ENCODE data around the gene EDIL3. TPM values are rescaled to one million over a fixed set of nuclear protein-coding genes. Genes with fewer than 3 reads are reported as not detected.

EDIL3 gene
- total and polyA plus RNA-seq, 10 of the 15 experiments (the other 5 are each of a cell fraction or from before 2014, with no cell fraction given) = 0.01 to 0.62 (median 0.20) TPM

- 69% methylated on average over 4 of the region's 4 CpGs for WGBS (ENCODE audit: insufficient coverage, insufficient replicate concordance, low lambda C conversion rate, missing lambda C conversion rate)
Observed at GRCh38 chr5:83919071-83920041, 465.3 kb downstream of the EDIL3 start.

More at GRCh38 chr5:83919071-83920041, 465.3 kb downstream of the EDIL3 start:
- no peaks in the 10 kb centered on the region for H4K20me1 ChIP-seq (ENCODE audit: control insufficient read depth, insufficient read depth)
- no peak overlapping the region for H3K4me2 ChIP-seq (ENCODE audit: control insufficient read depth, insufficient read depth)
- FAIRE-seq (no peak), DNase-seq (ENCODE audit: low read depth, low spot score) (no peak), ATAC-seq (peak; percentile 43; the same call in 2 of the 3 replicates)
- ChIA-PET SMC1A (ENCODE audit: uncharacterized antibody, unreplicated experiment) (interaction anchor here (1.2 kb wide), 1 partner anchor 7 kb away, joined by 3 read pairs; no protein-coding TSS in a partner anchor), POLR2A (no interaction called here), CTCF (interaction anchor here (0.7 to 5.8 kb wide), 3 partner anchors 8 to 336 kb away, joined by 3 to 42 read pairs (median 3); no protein-coding TSS in a partner anchor), RAD21 (ENCODE audit: unreplicated experiment) (no interaction called here)
- H3K27ac ChIP-seq (ENCODE audit: control insufficient read depth, insufficient read depth) = no peak overlapping the region
- H2AFZ ChIP-seq (ENCODE audit: control insufficient read depth, low read depth, low read length) = no peak overlapping the region
- no TSS peak for BruUV-seq (replicated peaks)
- intact Hi-C loops (cut with micrococcal nuclease; ENCODE audit: unreplicated experiment) = no loop called here
- in situ Hi-C loops (cut with MboI) = no loop called here
- H3K9ac ChIP-seq (ENCODE audit: control insufficient read depth, insufficient read depth, low read length) = no peak overlapping the region
- TF ChIP-seq ZNF687 (IDR thresholded peaks at IDR 0.05) (no peak), POLR2AphosphoS5 (IDR thresholded peaks at IDR 0.05; ENCODE audit: low read length) (no peak), STAT3 (IDR thresholded peaks at IDR 0.05; ENCODE audit: low read depth, low read length) (no peak), ASH2L (IDR thresholded peaks at IDR 0.05; ENCODE audit: borderline replicate concordance, low read depth) (no peak), MAX (IDR thresholded peaks at IDR 0.05; ENCODE audit: low read depth, low read length) (no peak), ZBED1 (IDR thresholded peaks at IDR 0.05; ENCODE audit: borderline replicate concordance) (no peak), CHD4 (IDR thresholded peaks at IDR 0.05) (no peak), ZNF217 (IDR thresholded peaks at IDR 0.05) (no peak), SKIL (IDR thresholded peaks at IDR 0.05; ENCODE audit: low read depth, poor library complexity, severe bottlenecking) (no peak), WRNIP1 (IDR thresholded peaks at IDR 0.05; ENCODE audit: borderline replicate concordance, low read depth, low read length) (no peak), YBX1 (IDR thresholded peaks at IDR 0.05) (no peak), ZSCAN29 (IDR thresholded peaks at IDR 0.05) (no peak)
- TF ChIP-seq, protein P1, sequence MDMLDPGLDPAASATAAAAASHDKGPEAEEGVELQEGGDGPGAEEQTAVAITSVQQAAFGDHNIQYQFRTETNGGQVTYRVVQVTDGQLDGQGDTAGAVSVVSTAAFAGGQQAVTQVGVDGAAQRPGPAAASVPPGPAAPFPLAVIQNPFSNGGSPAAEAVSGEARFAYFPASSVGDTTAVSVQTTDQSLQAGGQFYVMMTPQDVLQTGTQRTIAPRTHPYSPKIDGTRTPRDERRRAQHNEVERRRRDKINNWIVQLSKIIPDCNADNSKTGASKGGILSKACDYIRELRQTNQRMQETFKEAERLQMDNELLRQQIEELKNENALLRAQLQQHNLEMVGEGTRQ (IDR thresholded peaks at IDR 0.05; ENCODE audit: borderline replicate concordance, low read depth, low read length) = no peak
- H3K9me3 ChIP-seq (replicated peaks; ENCODE audit: control insufficient read depth, insufficient read depth, low read length) = no peaks in the 10 kb centered on the region
- no peaks in the 10 kb centered on the region; a peak in 1 of 4 replicates for H3K27me3 ChIP-seq (replicated peaks in 1 of 2; ENCODE audit: control insufficient read depth in 2 of 2, insufficient read depth in 2 of 2, low read length in 1 of 2)
- no peak overlapping the region for H3K4me3 ChIP-seq
- no peaks in the 10 kb centered on the region for H3K79me2 ChIP-seq (ENCODE audit: control insufficient read depth, insufficient read depth, low read length)
- H3K36me3 ChIP-seq (ENCODE audit: control insufficient read depth in 2 of 2, insufficient read depth in 2 of 2, low read length in 1 of 2) = no peaks in the 10 kb centered on the region
- H3K4me1 ChIP-seq (ENCODE audit: control insufficient read depth, insufficient read depth, low read length) = no peaks in the 10 kb centered on the region
